Measurements from ENCODE around the gene MUC21.

MUC21 gene

GRCh38 chr6:30983439-30983838 is at the start of gene MUC21:
Gene MUC21 (plus strand): TSS chr6:30983718. CDS start chr6:30983959, 241 bp downstream.
- DNase-seq (ENCODE audit: low read depth) = no peak

- DNase-seq (ENCODE audit: low read depth) = peak; percentile 77
Observed at GRCh38 chr6:30935018-30935417, 48.5 kb upstream of the MUC21 start.

DNA sequence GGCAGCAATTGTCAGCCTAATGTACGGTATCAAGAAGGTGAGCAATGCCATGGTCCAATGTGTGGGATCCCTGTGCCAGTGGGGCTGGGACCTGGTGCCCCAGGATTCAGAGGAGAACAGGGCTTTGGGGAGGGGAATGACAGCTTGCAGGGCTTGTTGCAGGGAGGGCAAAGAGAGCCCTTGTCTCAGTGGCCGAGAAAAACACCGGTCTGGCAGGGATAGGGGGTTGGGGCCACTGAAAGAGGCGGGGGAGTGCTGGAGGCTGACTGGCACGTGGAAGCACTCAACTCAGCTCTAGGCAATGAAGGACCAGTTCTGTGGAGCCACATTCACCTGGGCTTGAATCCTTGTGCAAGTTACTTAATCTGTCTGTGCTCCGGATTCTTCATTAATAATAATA is 46.3 kb upstream of the MUC21 start:
- DNase-seq (ENCODE audit: low read depth) = no peak

GRCh38 chr6:30938730-30939129 is 44.8 kb upstream of the MUC21 start:
- no peak for DNase-seq (ENCODE audit: low read depth)

DNA sequence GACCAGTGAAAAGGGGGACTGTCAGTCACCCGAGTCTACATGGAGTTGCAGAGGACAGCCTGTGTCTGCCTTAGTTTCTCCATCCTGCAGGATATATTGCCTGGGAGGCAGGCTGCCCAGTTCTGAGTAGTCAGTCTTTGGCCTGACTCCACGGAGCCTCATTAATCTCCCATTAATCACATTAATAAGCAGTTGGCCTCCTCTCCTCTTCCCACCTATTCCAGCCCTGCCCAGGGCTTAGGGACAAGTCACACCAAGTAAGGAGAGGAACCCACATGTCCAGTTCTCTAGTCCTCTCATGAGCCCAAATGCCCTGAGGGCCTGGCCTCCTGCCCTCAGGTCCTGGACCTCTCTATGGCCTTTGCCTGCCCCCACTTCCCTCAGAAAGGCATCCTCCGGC is 44.0 kb upstream of the MUC21 start:
- no peak for DNase-seq (ENCODE audit: low read depth)

- no peak for DNase-seq (ENCODE audit: low read depth)
Observed at GRCh38 chr6:30940361-30940986, 43.0 kb upstream of the MUC21 start, which contains the start of gene MUCL3. Gene MUCL3 (plus strand): TSS chr6:30940973. CDS start chr6:30941000, 27 bp downstream.

DNA sequence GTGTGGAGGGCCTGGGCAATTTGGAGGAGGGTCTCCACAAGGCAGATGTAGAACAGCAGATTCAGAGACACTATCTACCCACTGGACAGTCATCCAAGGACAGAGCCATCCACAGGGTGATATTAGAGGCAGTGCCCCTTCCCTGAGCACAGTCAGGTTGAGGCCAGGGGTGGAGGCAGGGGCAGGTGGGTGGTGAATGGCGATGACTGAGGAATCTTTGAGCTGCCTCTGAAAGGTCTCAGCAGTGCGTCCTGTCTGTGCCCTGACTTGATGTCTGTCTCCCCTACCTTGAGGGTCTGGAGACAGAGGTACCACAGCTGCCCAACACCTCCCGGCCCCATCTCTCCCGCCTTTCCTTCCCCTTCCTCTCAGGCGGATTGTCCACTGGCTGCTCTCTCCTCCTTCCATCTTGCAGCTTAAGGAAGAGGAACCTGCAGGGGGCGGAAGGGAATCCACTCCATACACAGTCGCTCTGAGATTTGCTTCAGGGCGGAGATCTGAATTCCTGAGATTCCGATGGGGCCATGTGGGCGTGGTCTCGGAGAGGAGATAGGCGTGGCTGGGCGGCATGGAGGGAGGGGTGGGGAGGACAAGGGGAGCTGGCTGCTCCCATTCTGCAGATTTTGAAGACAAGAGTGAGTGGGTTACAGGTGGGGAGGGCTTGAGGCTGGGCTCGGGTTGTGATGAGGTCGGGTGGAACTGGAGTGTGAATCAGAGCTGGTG is 41.0 kb upstream of the MUC21 start:
- DNase-seq (ENCODE audit: low read depth) = peak; percentile 82

- no peak for DNase-seq (ENCODE audit: low read depth)
Observed at GRCh38 chr6:30944051-30944450, 39.5 kb upstream of the MUC21 start.

DNA sequence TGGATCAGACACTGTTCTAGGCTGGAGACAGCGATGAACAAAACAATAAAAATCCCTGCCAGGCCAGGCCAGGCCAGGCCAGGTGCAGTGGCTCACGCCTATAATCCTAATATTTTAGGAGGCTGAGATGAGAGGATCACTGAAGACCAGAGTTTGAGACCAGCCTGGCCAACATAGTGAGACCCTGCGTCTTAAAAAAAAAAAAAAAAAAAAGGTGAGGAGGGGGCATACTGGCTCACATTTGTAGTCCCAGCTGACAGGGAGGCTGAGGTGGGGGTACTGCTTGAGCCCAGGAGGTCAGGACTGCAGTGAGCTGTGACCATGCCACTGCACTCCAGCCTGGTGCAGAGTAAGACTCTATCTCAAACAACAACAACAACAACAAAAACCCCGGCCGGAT is 38.2 kb upstream of the MUC21 start:
- DNase-seq (ENCODE audit: low read depth) = no peak

- no peak for DNase-seq (ENCODE audit: low read depth)
Observed at GRCh38 chr6:30947231-30947630, 36.3 kb upstream of the MUC21 start.

GRCh38 chr6:30948811-30949210 is 34.7 kb upstream of the MUC21 start:
- no peak for DNase-seq (ENCODE audit: low read depth)

DNA sequence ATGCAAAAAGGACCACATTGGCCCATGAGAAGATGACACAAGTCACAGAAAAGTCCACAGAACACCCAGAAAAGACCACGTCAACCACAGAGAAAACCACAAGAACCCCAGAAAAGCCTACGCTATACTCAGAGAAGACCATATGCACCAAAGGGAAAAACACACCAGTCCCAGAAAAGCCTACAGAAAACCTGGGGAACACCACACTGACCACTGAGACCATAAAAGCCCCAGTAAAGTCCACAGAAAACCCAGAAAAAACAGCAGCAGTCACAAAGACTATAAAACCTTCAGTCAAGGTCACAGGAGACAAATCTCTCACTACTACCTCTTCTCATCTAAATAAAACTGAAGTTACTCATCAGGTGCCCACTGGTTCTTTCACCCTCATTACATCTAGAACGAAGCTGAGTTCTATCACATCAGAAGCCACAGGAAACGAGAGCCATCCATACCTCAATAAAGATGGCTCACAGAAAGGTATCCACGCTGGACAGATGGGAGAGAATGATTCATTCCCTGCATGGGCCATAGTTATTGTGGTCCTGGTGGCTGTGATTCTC is 31.5 kb upstream of the MUC21 start:
- no peak for DNase-seq (ENCODE audit: low read depth)

GRCh38 chr6:30954631-30955366 is 28.7 kb upstream of the MUC21 start:
- no peak for DNase-seq (ENCODE audit: low read depth)

DNA sequence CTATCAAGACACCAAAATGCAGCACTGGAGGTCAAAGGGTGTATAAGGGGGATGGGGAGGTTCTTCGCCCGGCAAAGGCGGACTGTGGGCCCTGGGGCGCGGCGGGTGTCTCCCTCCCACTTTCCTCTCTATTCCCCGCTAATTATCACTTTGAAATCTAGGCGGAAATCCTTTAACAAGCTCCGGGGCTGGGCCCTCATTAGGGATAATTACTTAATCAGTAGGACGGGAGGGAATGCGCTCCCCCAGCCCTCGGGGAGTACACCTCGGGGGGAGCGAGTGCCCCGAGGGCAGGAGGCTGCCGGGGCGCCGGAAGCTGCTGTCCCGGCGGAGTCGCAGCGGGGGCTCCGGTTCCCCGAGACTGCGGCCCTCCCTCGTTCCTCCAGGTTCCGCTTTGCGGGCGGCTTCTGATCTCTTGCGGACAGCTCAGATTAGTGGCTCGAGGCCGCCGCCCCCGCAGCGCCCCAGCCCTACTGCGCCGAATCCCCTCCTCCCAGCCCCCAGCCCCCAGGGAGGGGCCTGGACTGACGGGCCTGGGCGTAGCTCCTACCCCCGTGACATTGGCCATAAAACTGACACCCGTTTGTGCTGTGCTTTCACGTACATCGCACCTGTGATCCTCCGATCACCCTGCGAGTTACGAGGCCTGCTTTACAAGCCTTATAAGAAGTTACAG is 28.0 kb upstream of the MUC21 start:
- DNase-seq (ENCODE audit: low read depth) = peak; percentile 13

- DNase-seq (ENCODE audit: low read depth) = no peak
Observed at GRCh38 chr6:30957716-30958115, 25.8 kb upstream of the MUC21 start.

- DNase-seq (ENCODE audit: low read depth) = peak; percentile 57
Observed at GRCh38 chr6:30960907-30961673, 22.4 kb upstream of the MUC21 start.

GRCh38 chr6:30962716-30963115 is 20.8 kb upstream of the MUC21 start:
- no peak for DNase-seq (ENCODE audit: low read depth)

GRCh38 chr6:30963641-30964040 is 19.9 kb upstream of the MUC21 start:
- DNase-seq (ENCODE audit: low read depth) = peak; percentile 19

DNA sequence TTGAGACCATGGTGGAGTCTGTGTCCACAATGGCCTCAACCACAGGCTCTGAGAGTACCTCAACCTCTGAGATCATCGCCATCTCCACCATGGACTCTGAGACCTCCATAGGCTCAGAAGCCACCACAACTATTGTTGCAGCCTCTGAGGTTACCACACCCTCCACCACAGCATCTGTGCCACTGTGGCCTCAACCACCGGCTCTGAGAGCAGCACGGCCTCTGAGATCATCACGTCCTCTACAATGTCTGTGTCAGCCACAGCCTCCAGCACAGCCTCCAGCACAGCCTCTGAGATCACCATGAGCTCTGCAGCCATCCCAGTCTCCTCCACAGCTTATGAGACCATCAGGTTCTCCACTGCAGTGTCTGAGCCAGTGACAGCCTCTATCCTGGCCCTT is 19.4 kb upstream of the MUC21 start:
- no peak for DNase-seq (ENCODE audit: low read depth)

DNA sequence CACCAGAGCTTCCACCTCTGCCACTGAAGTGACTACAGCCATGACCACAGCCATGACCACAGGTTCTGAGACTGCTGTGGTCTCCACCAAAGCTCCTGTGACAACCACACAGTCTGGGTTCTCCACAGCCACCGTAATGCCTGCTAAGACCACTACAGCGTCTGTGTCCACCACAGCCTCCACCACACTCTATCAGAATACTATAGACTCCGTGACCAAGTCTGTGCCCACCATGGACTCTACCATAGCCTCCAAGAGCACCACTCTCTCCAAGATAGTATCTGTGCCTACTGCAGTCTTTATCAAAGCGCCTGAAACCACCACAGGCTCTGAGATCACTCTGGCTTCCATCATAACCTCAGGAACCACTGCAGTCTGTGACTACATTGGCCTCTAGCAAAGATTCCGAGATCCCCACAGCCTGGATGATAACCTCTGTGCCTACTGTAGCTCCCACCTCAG is 18.3 kb upstream of the MUC21 start:
- DNase-seq (ENCODE audit: low read depth) = no peak

GRCh38 chr6:30966154-30966553 is 17.4 kb upstream of the MUC21 start:
- no peak for DNase-seq (ENCODE audit: low read depth)

Measured in amniotic epithelial cell (primary cell).